Limb (tissue), 2 donors: Measurements from ENCODE around the gene JMJD1C.
A peak's percentile ranks its signal among the peaks of the same experiment; 100 is the strongest.
"Not testable (repeated sequence)": the region's sequence is repeated elsewhere in the genome, so short reads cannot be mapped to it uniquely, and the experiment has no call there.

ENCODE experiments used
- DNase-seq, 2 donors: peaks; one replicate each; pipeline ENCODE4 v3.0.0-alpha.2; 2016; ENCODE audit errors: extremely low spot score in 2 of 2

The JMJD1C gene

GRCh38 chr10:63264617-63265221 is 201.1 kb downstream of the JMJD1C start:
- DNase-seq: no peak

GRCh38 chr10:63262430-63263073 is 203.2 kb downstream of the JMJD1C start:
- no peak for DNase-seq

- DNase-seq: no peak
These were observed 204.3 kb downstream of the JMJD1C start for GRCh38 chr10:63261496-63261895.

- DNase-seq: no peak
These were observed 204.9 kb downstream of the JMJD1C start for GRCh38 chr10:63260860-63261251.

GRCh38 chr10:63260103-63260859 is 205.5 kb downstream of the JMJD1C start:
- DNase-seq: no peak

- no peak for DNase-seq
These were observed 206.7 kb downstream of the JMJD1C start for GRCh38 chr10:63258920-63259678.

GRCh38 chr10:63257778-63258177 is 208.0 kb downstream of the JMJD1C start:
- no peak for DNase-seq

GRCh38 chr10:63256009-63256773 is 209.6 kb downstream of the JMJD1C start:
- DNase-seq: no peak

- no peak for DNase-seq
These were observed 210.5 kb downstream of the JMJD1C start for GRCh38 chr10:63255316-63255715.

GRCh38 chr10:63253040-63253439 is 212.7 kb downstream of the JMJD1C start:
- DNase-seq: no peak

GRCh38 chr10:63252095-63252762 is 213.5 kb downstream of the JMJD1C start:
- DNase-seq: no peak

- no peak for DNase-seq
These were observed 215.7 kb downstream of the JMJD1C start for GRCh38 chr10:63250032-63250431.

- no peak for DNase-seq
These were observed 218.0 kb downstream of the JMJD1C start for GRCh38 chr10:63247771-63248170.

- no peak for DNase-seq
These were observed 219.4 kb downstream of the JMJD1C start for GRCh38 chr10:63246356-63246755.

GRCh38 chr10:63241841-63242281 is 223.9 kb downstream of the JMJD1C start:
- no peak for DNase-seq

GRCh38 chr10:63240807-63241206 is 225.0 kb downstream of the JMJD1C start:
- no peak for DNase-seq

GRCh38 chr10:63238501-63238900 is 227.3 kb downstream of the JMJD1C start:
- DNase-seq: no peak

GRCh38 chr10:63237396-63237795 is 228.4 kb downstream of the JMJD1C start:
- DNase-seq: no peak

- peak in 1 of 2 donors; percentile 23 for DNase-seq
These were observed 229.5 kb downstream of the JMJD1C start for GRCh38 chr10:63236113-63236935.

GRCh38 chr10:63235136-63235535 is 230.6 kb downstream of the JMJD1C start:
- DNase-seq: not testable (repeated sequence)
